ENCODE measurements around the gene COBLL1. TPM values are rescaled to one million over a fixed set of nuclear protein-coding genes. Genes with fewer than 3 reads are reported as not detected.

COBLL1 gene
- polyA plus RNA-seq, 1 donor (not counting 4 experiments of a cell fraction or from before 2014, with no cell fraction given) = 14.9 TPM

GRCh38 chr2:164757934-164758695 lies 83.5 kb downstream of the COBLL1 start:
- no peak overlapping the region for H3K9ac ChIP-seq (ENCODE audit: control insufficient read depth, extremely low read depth, insufficient read depth, low read length)
- TF ChIP-seq CTCF (optimal IDR thresholded peaks at IDR 0.05 in 1 of 3, IDR thresholded peaks at IDR 0.05 in 1 of 3, conservative IDR thresholded peaks at IDR 0.05 in 1 of 3; ENCODE audit: extremely low read depth in 1 of 3, insufficient read depth in 2 of 3, low read length in 3 of 3) (no peak), EZH2 (IDR thresholded peaks at IDR 0.05; ENCODE audit: low read length) (no peak)
- FAIRE-seq = no peak
- H3K36me3 ChIP-seq (ENCODE audit: control insufficient read depth in 2 of 2, extremely low read depth in 1 of 2, insufficient read depth in 2 of 2, low read length in 2 of 2) = no peaks in the 10 kb centered on the region
- no peak overlapping the region for H3K4me3 ChIP-seq (ENCODE audit: control insufficient read depth in 2 of 3, extremely low read depth in 1 of 3, insufficient read depth in 2 of 3, low read depth in 1 of 3, low read length in 3 of 3)
- H3K4me1 ChIP-seq (ENCODE audit: control insufficient read depth, extremely low read depth, insufficient read depth, low read length) = peaks cover 3% of the 10 kb centered on the region
- H3K79me2 ChIP-seq (ENCODE audit: control insufficient read depth, insufficient read depth, low read length) = peaks cover 3% of the 10 kb centered on the region
- no peaks in the 10 kb centered on the region for H3K9me1 ChIP-seq (ENCODE audit: control insufficient read depth, extremely low read depth, insufficient read depth, low read length)
- dilution Hi-C loops (cut with MboI; ENCODE audit: extremely low pct_ligation_motif_present, low sequenced_read_pairs) = no loop called here
- H2AFZ ChIP-seq (ENCODE audit: control insufficient read depth, low read length) = no peak overlapping the region
- H3K4me2 ChIP-seq (ENCODE audit: control insufficient read depth, extremely low read depth, insufficient read depth, low read depth, low read length) = no peak overlapping the region
- no peak overlapping the region for H3K27ac ChIP-seq (ENCODE audit: control insufficient read depth, insufficient read depth, low read length)
- no peaks in the 10 kb centered on the region for H3K27me3 ChIP-seq (ENCODE audit: control insufficient read depth, extremely low read depth, insufficient read depth, low read length)
- DNase-seq (ENCODE audit: low read depth, low spot score) = no peak
- H3K9me3 ChIP-seq (ENCODE audit: control insufficient read depth, low read depth, low read length) = no peaks in the 10 kb centered on the region
- no peaks in the 10 kb centered on the region for H4K20me1 ChIP-seq (ENCODE audit: control insufficient read depth, extremely low read depth, insufficient read depth, low read length)

GRCh38 chr2:164756773-164757172 lies 84.8 kb downstream of the COBLL1 start:
- no peak for DNase-seq (ENCODE audit: low read depth, low spot score)
- no peaks in the 10 kb centered on the region for H3K27me3 ChIP-seq (ENCODE audit: control insufficient read depth, extremely low read depth, insufficient read depth, low read length)
- H3K27ac ChIP-seq (ENCODE audit: control insufficient read depth, insufficient read depth, low read length) = no peak overlapping the region
- no peaks in the 10 kb centered on the region for H3K9me1 ChIP-seq (ENCODE audit: control insufficient read depth, extremely low read depth, insufficient read depth, low read length)
- H3K4me2 ChIP-seq (ENCODE audit: control insufficient read depth, extremely low read depth, insufficient read depth, low read depth, low read length) = no peak overlapping the region
- no peaks in the 10 kb centered on the region for H3K4me1 ChIP-seq (ENCODE audit: control insufficient read depth, extremely low read depth, insufficient read depth, low read length)
- no peaks in the 10 kb centered on the region for H3K9me3 ChIP-seq (ENCODE audit: control insufficient read depth, low read depth, low read length)
- dilution Hi-C loops (cut with MboI; ENCODE audit: extremely low pct_ligation_motif_present, low sequenced_read_pairs) = no loop called here
- FAIRE-seq = no peak
- no peaks in the 10 kb centered on the region for H3K36me3 ChIP-seq (ENCODE audit: control insufficient read depth in 2 of 2, extremely low read depth in 1 of 2, insufficient read depth in 2 of 2, low read length in 2 of 2)
- no peaks in the 10 kb centered on the region for H3K79me2 ChIP-seq (ENCODE audit: control insufficient read depth, insufficient read depth, low read length)
- H2AFZ ChIP-seq (ENCODE audit: control insufficient read depth, low read length) = no peak overlapping the region
- H3K9ac ChIP-seq (ENCODE audit: control insufficient read depth, extremely low read depth, insufficient read depth, low read length) = no peak overlapping the region
- TF ChIP-seq EZH2 (IDR thresholded peaks at IDR 0.05; ENCODE audit: low read length) = no peak
- TF ChIP-seq CTCF (optimal IDR thresholded peaks at IDR 0.05 in 1 of 3, IDR thresholded peaks at IDR 0.05 in 1 of 3, conservative IDR thresholded peaks at IDR 0.05 in 1 of 3; ENCODE audit: extremely low read depth in 1 of 3, insufficient read depth in 2 of 3, low read length in 3 of 3) = no peak
- no peak overlapping the region for H3K4me3 ChIP-seq (ENCODE audit: control insufficient read depth in 2 of 3, extremely low read depth in 1 of 3, insufficient read depth in 2 of 3, low read depth in 1 of 3, low read length in 3 of 3)
- H4K20me1 ChIP-seq (ENCODE audit: control insufficient read depth, extremely low read depth, insufficient read depth, low read length) = no peaks in the 10 kb centered on the region
